ENCODE measurements around the gene REG1B.

The REG1B gene, protein sequence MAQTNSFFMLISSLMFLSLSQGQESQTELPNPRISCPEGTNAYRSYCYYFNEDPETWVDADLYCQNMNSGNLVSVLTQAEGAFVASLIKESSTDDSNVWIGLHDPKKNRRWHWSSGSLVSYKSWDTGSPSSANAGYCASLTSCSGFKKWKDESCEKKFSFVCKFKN

DNA sequence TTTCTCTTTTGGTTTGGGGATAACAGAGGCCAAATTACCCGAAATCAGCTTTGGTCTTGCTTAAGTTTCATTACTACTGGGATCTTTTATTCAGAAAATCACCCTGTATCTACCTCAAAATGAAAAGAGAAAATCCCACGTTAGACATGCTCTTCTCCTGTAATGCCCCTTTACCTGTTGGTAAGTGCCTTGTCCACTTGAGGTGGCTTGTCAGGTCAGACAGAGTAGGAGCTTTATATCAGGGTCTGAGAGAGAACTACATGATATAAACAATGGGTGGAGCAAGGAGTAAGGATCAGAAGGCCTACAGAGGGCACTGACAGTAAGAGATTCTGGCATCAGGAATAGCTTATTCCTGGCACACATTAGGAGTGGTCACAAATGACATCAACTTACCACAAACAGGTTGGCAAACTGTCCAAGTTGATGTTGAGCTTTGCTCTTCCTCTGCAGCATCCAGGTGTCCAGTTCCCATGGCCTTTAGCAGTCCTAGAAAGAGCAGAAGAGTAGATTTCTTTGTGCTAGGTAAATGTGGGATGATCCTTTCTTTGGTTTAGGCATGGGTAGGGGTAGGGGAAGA lies at the start of gene REG1B:
TSS of gene REG1B (minus strand) at position 209 of the 580 bp plus-strand sequence. CDS start 381 bp downstream, outside the sequence.
- no peak for DNase-seq

DNA sequence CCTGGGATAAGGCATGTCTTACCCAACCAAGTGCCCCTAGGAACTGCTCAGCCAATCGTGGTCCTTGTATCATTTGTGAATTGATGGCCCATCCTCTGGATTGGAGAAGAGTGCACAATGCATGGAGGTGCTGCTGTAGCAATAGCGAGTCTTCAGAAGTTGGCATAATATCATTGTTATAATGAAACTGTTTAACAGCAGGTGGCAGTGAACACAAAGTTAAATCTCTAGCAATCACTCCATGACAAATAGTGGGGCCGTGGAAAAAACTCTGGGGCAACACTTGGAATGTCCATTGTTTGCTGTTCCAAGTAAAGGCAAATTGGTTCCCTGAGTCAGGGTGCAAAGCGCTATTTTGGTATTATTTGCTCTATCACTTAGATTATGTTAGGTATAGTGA lies 43.9 kb upstream of the REG1B start:
- no peak for DNase-seq

DNA sequence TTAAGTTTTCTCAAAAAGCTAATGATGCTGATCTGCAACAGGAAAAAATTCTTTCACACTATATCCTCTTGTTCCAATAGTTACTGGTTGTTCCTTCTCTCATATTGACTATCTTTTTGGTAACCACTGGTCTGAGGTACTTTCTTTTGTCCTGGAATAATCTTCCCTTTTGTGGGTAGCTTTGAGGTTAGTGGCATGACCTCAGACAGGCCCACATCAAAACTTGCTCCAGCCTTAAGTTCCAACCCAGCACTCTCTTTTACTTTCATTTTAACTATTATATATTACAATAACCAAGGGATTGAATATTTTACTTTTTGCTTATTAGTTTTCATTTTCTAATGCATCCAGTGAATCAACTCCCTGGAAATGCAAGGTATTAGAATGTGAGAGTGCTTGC lies 42.0 kb upstream of the REG1B start:
- no peak for DNase-seq

DNA sequence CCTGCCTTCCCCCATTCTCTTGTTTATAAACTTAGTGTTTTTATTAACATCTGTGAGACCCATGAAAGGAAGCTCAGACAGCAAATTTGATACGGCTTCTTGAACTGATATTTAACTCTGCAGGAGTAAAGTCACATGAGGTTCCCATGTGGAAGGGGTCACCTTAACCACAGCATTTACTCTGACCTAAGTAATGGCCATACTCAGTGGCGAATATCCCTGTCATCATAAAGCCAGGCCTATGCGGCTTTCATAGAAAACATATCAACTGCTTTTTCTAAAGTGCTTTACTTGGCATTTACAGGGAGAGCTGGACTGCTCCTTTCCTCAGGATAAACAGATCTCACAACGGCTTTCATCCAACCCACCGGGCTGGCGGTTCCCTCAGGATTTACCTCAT lies 41.5 kb upstream of the REG1B start:
- no peak for DNase-seq

DNA sequence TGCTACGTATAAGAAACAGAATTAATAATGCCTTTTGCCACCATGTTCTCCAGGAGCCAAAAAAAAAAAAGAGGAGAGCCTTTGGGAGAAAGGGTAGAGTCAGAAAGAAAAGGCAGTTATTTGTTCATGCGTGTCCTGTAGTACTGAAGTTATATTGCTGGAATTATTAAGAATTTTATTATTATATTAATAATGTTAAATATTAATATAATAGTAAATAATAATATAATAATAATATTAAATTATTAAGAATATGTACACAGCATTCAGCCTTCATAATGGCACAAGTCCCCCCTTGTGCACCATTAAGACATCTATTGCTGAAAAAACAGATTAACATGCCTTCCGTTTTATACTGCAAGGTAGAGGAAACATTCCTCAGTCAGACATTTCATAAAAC lies 40.6 kb upstream of the REG1B start:
- DNase-seq, result no peak

DNA sequence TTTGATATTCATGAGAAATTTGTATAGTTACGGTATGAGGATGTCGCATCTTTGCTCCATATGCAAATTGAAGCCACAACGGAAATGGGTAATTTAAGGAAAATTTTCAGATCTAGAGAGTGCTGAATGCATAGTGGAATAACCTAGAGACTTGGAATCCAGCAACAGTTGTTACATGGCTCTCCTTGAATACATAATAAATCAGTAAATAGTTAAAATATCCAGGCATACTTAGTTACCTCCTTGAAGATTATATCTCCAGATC lies 37.9 kb upstream of the REG1B start:
- no peak for DNase-seq

DNA sequence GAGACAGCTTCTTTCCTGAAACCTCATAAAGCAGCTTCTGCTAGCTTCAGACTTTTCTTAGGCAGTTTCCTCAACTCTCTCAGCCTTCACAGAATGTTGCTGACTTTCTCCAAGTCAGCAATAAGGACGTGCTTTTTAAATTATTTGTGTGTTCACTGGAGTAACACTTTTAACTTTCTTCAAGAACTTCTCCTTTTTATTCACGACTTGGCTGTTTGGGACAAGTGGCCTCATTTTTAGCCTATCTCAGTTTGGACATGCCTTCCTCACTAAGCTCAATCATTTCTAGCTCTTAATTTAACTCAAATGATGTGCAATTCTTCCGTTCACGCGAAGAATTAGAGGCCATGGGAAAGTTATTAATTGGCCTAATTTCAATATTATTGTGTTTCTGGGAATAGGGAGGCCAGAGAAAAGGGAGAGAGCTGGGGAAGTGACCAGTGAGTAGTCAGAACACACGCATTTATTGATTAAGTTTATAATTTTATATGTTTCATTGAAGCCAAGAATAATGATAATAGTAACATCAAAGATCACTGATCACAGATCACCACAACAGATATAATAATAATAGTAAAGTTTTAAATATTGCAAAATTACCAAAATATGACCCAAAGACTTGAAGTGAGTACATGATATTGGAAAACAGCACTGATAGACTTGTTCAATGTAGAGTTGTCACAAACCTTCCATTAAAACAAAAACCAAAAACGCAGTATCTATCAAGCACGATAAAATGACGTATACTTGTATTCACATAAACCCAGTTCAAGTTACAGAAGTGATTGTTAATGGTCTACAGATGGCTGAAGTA lies 37.3 kb upstream of the REG1B start:
- DNase-seq, result no peak

DNA sequence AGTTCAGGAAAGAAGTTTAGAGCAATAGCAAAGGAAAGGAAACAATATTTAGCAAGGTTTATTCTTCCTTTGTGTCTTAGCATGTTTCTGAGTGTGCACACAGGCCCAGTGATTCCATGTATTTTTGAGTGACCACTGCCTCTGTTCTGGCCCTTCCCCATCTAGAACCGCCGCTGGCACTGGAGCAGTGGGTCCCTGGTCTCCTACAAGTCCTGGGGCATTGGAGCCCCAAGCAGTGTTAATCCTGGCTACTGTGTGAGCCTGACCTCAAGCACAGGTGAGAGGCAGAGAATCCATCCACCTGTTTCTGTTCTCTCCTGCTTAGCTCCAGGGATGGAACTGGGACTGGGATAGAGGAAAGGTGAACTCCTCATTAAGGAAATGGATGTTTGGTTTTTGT lies 34.9 kb upstream of the REG1B start:
- no peak for DNase-seq

DNA sequence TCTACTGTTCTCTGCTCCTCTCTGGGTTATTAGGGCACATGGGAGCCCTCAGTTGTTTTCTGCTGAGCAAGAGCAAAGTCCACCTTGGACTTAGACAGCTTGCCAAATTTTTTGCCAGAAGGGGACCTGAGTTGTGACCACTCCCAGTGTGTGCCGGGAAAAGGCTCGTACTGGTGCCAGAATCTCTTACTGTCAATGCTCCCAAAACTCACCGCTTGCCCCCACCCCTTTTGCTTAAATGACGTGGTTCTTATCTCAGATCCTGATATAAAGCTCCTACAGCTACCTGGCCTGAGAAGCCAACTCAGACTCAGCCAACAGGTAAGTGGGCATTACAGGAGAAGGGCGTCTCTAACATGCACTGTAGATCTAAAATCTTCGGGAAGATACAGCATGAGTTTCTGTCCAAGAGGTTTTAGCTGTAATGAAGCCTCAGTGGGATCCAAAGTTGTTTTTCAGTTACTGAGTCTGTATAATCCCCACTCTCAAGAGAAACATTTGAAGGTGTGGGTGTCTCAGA lies 32.5 kb upstream of the REG1B start, which contains the start of gene REG1A:
TSS of gene REG1A (plus strand) at position 295 of the 520 bp plus-strand sequence. CDS start 374 bp downstream, outside the sequence.
- DNase-seq, result no peak

DNA sequence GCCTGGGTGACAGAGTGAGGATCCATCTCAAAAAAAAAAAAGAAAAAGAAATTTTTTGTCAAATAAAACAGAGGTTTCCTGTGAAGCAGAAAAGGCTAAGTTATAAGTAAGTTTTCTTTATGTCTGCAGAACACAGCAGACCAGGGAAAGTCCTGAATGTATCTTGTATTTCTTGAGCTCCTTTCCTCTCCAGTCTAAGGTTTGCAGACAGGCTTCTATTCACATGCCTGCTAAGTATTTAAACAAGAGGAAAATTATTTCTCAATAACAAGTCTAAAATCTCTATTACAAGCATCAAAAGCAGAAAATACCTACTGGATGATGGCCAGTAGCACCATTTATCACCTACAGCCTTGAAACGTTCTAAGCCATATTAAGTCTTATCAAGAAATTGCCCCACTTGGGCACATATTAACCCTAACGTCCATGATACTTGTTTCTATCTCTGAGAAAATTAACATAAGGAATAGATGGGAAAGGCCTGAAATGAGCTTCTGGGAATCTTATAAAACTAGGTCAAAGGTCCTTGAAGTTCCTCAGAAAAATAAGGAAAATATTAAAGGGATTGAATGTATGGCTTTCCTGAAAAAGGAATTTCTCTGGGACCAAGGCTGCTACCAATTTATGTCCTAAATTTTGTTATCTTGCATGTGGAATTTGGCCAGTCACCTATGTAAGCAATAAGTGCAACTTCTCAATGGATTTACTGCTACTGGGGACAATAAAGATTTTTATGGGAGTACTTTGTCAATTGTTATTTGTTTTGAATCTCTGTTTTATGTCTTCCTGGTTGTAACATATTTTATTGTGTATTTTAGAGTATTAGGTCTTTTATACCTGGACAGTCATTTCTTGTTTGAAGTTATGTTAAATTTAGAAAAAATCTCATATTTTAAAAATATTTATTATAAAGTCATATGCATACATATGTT lies 29.5 kb upstream of the REG1B start:
- no peak for DNase-seq

DNA sequence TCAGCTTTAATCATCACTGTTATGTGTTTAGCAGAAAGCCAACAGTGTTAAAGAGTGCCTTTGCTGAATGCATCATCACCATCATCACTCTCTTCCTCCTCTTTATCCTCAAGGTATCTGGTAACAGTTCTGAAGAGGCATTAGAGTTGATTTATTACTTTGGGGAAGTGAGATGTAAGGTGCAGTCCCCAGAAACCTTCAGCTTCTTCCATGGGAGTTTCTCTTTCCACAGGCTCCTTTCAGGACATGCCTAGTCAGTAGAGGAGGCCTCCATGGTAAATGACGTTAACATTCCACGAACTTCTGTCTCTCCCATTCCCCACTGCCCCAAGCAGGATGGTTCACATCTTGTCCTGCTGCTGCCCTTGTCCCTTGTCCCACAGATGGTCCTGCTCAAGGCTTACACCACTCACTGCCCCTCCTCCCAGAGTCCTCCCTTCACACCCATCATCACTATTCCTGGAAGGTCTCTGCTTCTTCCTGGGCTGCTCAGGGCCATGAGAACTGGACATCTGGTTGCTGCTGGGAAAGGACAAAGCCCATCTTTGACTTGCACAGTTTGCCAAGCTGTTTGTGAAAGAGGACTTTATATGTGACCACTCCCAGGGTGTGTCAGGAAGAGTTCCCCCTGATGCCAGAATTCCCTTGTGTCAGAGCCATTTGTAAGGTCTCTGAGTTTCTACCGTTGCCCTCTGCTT lies 27.2 kb upstream of the REG1B start:
- no peak for DNase-seq

DNA sequence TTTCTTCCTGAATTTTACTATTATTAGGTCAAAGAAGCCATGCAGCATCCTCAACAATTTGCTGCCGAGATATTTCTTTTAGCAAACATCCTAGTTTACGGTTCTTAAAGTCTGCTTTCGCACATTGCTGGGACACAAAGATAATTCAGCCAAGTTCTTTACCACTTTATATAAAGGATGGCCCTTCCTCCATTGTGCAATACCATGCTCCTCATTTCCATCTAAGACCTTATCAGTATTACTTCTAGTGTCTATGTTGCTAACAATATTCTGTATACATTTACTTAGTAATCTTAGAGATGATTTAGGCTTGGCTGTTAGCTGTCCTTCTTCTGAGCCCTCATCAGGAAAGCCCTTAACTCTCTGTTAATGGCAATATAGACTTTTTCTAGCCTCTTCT lies 24.5 kb upstream of the REG1B start:
- no peak for DNase-seq

DNA sequence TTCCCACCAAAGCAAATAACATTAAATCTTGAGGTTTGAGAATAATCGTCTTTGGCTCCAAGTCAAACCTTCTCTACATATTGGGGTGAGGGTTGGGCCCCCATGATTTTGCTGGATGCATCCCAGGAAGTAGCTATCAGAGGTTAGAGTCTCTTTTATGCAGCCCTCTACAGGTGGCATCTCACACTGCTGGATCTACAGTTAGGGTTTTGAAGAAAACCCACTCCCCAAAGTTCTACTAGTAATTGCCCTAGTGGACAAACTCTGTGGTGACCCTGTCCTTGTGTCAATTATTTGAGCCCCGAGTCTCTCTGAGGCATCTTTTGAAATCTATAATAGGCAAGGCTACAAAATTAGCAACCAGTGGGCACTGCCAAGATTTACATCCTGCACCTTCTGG lies 17.5 kb upstream of the REG1B start:
- no peak for DNase-seq

DNA sequence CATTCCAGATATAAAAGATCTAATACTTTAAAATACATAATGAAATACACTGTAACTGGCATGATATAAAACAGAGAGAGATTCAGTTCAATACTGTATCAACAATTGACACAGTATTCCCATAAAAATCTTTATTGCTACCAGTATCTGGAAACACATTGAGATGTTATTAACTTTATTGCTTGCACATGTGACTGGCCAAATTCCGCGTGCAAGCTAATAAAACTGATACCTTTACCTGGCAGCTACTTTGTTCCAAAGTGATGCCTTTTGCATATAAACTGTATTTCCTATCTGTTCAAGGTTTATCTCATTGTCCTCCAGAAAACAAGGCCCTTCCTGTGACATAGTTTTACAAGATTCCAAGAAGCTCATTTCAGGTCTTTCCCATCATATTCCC lies 15.4 kb upstream of the REG1B start:
- no peak for DNase-seq

DNA sequence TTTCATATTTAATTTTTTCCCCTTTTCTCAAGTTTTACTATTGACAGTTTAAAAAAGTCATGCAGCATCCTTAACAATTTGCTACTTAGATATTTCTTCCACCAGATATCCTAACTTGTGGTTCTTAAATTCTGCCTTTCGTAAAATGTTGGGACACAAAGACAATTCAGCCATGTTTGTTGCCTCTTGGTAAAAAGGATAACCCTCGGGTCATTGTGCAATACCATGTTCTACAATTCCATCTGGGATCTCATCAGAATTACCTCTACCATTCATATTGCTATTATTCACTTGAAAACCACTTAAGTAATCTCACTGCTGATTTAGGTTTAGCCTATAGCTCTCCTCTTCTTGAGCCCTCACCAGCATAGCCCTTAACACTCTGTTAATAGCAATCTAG lies 13.2 kb upstream of the REG1B start:
- DNase-seq, result no peak

DNA sequence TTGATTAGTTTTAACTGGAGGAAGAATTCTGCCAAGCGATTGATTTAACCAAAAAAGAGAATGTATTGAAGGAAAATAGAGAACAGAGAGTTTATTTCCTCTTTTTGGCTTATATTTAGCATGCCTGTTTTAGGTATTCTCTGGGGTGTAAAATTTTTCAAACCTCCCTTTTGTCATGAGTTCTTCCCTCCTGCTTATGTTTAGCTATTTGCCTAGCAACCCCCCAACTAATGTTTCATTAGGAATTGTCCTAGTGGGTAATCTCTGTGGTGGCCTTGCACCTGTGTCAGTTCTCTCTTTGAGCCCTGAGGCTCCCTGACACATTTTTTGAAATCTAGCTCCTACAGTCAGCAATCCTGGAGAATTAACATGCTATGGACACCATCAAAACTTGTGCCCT lies 12.5 kb upstream of the REG1B start:
- DNase-seq, result no peak

DNA sequence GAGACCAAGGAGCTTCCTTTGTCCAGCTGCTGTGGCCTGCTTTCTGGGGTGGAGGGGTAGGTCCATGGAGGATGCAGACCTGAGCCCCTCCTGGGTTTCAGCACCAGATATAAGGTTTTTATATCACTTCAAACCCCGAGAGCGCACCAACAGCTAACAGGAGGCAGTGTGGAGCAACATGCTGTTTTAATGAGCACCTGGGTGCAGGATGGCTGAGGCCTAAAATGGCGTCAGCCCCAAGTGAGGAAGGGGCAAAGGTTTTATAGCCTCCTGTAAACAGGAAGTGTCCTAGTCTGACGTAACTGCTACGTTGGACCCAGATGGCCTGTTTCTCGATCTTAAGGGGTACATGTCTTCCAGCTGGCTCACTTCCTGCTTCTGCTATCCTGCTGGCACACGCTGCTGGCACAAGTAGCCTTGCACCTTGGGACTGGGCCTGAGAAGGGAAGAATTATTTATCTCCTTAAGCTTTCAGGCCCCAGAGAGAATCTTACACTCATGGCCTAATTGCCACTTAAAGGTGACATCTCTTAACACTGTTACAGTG lies 11.4 kb upstream of the REG1B start:
- no peak for DNase-seq

DNA sequence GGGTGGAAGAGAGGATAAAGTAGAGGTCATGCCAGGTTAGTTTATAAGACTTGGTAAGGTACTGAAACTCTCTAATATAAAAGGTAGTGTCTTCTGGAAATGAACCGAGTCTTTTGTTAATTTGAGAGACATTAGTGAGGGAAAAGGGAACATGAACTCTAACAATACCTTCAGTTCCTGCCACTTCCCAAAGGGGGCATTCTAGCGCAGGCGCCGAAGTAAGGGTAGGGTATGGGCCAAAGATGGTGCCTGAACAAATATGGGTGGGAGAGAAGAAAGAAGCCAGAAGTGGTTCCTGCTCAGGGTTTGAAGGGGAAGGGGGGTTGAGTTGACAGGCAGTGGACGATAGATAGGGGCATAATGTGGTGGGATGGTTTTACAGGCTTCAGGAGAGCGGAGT lies 10.1 kb upstream of the REG1B start:
- no peak for DNase-seq

DNA sequence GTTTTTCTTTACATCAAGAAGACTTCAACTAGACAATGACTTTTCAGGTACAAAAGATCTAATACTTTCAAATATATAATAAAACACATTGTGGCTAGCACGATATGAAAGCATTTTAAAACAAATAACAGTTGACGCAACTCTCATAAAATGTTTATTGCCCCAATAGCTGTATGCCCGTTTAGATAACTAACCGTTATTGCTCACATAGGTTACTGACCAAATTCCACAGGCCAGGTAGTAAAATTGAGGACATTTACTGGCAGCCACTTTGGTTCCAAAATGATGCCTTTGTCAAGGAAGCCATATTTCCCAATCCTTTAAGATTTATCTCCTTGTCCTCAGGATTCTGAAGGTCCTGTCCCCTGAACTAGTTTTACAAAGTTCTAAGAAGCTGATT lies 2.9 kb upstream of the REG1B start:
- DNase-seq, result no peak

DNA sequence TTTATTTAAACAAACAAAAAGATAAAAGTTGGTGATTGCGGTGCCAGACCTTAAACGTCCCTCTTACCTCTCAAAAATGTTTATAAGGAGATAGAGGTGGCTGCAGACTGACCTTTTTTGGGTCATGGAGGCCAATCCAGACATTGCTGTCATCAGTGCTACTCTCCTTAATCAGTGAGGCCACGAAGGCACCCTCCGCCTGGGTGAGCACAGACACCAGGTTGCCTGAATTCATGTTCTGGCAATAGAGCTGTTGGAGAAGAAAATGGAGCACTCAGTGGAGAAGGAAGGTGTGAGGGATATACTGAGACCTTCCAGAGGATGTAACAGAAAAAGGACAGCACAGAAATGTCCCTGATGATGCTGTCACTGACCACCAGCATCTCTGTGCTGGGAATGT lies 1.5 kb downstream of the REG1B start:
- DNase-seq, result no peak

DNA sequence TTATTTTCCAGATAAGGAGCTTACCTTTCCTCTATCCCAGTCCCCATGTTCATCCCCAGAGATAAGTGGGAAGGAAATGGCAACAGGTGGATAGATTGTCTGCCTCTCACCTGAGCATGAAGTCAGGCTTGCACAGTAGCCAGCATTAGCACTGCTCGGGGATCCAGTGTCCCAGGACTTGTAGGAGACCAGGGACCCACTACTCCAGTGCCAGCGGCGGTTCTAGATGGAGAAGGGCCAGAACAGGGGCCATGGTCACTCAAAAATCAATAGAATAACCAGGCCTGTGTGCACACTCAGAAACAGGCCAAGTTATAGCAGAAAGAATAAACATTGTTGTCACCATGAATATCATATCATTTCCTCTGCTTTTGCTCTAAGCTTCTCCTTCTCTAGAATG lies 2.4 kb downstream of the REG1B start:
- DNase-seq, result no peak

DNA sequence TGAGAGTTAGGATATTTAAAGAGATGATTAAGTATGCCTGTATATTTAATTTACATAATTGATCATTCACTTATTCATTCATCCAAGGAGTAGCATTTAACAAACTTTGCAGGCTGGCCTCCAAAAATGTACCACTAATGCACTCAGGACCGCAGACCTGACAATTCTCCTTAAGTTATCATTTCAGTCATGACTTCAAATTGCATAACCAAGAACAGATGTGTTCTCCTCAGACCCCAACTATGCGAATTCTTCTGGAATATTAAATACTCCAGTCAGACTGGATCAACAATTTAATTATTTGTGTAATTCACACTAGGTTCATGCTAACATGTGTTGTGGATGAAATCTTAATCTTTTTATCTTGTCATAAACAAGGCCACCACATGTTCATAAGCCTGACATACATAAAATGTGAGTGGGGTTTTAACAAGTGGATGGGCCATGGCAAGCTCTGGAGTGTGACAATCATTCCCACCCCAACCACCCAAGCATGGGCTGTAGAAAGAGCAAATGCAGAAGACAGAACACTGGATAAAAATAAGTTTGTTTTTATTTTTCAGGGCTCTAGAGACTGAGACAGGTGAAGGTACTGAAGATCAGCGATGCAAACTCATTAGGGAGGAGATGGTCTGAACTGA lies 3.2 kb downstream of the REG1B start:
- DNase-seq, result no peak
